Adipose tissue (tissue), 3 donors: ENCODE data around the gene ISOC1. TPM values are rescaled to one million over a fixed set of nuclear protein-coding genes. Genes with fewer than 3 reads are reported as not detected.

Source experiments
- H3K27ac ChIP-seq: one replicate; pipeline ENCODE4 v1.5.1; 2013; ENCODE audit warnings: low read depth, low read length
- WGBS, 3 donors: extraction: QIAGEN DNeasy Blood & Tissue Kit; methylation state at CpG; one replicate each; pipeline ENCODE4 v1.1.7; 2013; 5-methylcytosine and 5-hydroxymethylcytosine counted together
- polyA plus RNA-seq, 3 donors: library from polyadenylated mRNA; stranded (reverse); fragments of 200-250 nt; gene quantifications; one replicate each; pipeline ENCODE4 v1.2.3, GENCODE V29; 2013
- donor health status: healthy with polysubstance abuse.
- donor health status: Bipolar disorder and iron deficiency.
- donor health status: healthy.

The ISOC1 gene
- polyA plus RNA-seq, 3 donors: 16.2 to 39.8 (median 18.0) TPM

- H3K27ac ChIP-seq: no peak overlapping the region
- 81 to 84% (median 81%) methylated on average over 6 of the region's 6 CpGs for WGBS, 3 donors
Measured at GRCh38 chr5:129082225-129083136, 12.1 kb upstream of the ISOC1 start.

- WGBS, 3 donors: 2 to 4% (median 4%) methylated on average over 61 of the region's 61 CpGs
- H3K27ac ChIP-seq: no peak overlapping the region
Measured at GRCh38 chr5:129094924-129095899, 663 bp downstream of the ISOC1 start.

GRCh38 chr5:129096382-129096991 lies 1.9 kb downstream of the ISOC1 start:
- WGBS, 3 donors: 68 to 77% (median 76%) methylated on average over 8 of the region's 8 CpGs
- no peak overlapping the region for H3K27ac ChIP-seq

DNA sequence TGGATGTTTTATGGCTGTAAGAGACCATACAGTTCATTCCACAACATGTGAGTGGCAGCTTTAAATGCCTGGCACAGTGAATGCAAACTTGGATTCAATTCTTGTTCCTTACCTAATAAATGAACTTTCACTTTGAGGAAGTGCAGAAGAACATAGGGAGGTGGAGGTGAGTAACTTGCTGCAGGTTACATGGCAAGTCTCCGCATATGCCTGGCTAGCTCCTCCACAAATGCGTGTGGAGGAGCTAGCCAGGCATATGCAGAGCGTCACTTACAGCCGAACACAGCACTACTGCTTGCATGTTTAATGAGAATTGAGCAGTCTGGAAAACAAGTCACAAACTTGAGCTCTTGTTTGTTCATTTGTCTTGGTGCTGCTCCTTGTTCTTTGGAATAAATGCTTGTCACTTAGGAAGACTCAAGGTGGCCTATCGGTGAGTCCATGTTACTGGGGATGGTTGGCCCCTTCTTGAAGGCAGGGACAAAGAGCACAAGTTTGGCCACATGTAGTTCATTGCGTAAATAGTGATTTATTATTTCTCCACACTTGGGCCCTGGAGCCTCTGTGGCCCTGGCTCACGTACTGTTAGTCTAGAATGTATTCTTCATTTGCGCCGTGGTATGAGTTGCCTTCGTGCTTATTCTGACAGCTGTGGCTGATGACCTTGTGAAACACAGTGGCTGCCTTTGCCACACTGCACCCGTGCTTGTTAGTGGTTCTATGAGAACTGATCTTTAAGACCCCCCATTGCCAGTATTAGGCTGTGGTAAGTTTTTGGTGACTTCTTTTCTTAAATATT lies 3.1 kb downstream of the ISOC1 start:
- WGBS, 3 donors: 70 to 76% (median 75%) methylated on average over 11 of the region's 11 CpGs
- H3K27ac ChIP-seq: no peak overlapping the region

GRCh38 chr5:129098488-129099183 lies 4.1 kb downstream of the ISOC1 start:
- WGBS, 3 donors: 36 to 42% (median 36%) methylated on average over 3 of the region's 3 CpGs
- no peak overlapping the region for H3K27ac ChIP-seq

- no peak overlapping the region for H3K27ac ChIP-seq
- WGBS, 3 donors: 4 to 68% (median 39%) methylated on average over 1 of the region's 1 CpG
Measured at GRCh38 chr5:129099184-129099569, 4.6 kb downstream of the ISOC1 start.

DNA sequence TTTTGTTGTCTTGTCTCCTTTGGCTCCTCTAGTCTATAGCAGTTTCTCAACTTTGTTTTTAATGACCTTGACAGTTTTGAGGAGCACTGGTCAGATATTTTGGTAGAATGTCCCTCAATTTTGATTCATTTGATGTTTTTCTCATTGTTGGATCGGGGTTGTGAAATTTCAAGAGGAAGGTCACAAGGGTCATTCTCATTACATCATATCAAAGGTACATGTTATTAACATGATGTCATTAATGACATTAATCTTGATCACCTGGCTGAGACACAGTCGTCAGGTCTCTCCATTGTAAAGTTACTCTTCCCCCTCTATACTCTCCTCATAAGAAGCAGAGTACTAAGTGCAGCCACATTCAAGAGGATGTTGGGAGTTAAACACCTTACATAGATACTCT lies 7.2 kb downstream of the ISOC1 start:
- WGBS, 3 donors: 74 to 84% (median 81%) methylated on average over 2 of the region's 2 CpGs
- H3K27ac ChIP-seq: no peak overlapping the region

GRCh38 chr5:129103397-129103796 lies 8.8 kb downstream of the ISOC1 start:
- H3K27ac ChIP-seq: no peak overlapping the region

DNA sequence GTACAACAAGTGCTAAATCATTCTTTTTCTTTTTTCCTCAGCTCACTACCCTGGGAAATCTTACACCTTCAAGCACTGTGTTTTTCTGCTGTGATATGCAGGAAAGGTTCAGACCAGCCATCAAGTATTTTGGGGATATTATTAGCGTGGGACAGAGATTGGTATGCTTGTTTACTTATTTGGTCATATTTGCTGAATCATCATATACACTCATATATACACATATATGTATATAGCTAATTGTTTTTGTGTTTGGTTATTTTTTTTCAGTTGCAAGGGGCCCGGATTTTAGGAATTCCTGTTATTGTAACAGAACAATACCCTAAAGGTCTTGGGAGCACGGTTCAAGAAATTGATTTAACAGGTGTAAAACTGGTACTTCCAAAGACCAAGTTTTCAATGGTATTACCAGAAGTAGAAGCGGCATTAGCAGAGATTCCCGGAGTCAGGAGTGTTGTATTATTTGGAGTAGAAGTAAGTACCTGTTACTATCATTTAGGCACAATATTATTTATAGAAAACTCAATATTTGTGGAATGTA lies 10.4 kb downstream of the ISOC1 start:
- H3K27ac ChIP-seq: no peak overlapping the region

GRCh38 chr5:129107637-129108036 lies 13.1 kb downstream of the ISOC1 start:
- no peak overlapping the region for H3K27ac ChIP-seq
- whole genome bisulfite sequencing, 3 donors: 77 to 87% (median 81%) methylated on average over 1 of the region's 1 CpG

More for the DNA sequence above, 10.4 kb downstream of the ISOC1 start:
- whole genome bisulfite sequencing, 3 donors: 80 to 85% (median 85%) methylated on average over 5 of the region's 5 CpGs

GRCh38 chr5:129110742-129111141 lies 16.2 kb downstream of the ISOC1 start:
- H3K27ac ChIP-seq: no peak overlapping the region
- WGBS, 3 donors: 66 to 79% (median 77%) methylated on average over 3 of the region's 3 CpGs

DNA sequence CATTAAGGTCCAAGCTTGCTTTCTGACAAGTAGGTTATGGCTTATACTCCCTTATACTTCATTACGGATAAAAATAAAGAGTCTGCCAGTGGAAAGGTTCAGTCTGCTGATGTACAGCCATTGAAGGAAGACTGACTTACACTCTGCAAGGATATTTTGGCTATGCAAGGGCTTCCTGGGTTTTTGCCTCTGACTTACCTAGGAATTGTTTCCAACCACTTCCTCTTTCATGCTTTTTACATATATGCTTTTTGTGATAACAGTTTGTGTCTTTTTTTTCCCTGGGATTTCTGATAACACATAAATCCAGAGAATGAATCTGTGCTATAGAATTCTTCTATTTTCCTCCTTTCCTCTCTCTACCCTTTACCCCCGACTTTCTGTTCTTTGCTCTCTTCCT lies 16.8 kb downstream of the ISOC1 start:
- WGBS, 3 donors: 75 to 95% (median 75%) methylated on average over 2 of the region's 2 CpGs
- no peak overlapping the region for H3K27ac ChIP-seq

DNA sequence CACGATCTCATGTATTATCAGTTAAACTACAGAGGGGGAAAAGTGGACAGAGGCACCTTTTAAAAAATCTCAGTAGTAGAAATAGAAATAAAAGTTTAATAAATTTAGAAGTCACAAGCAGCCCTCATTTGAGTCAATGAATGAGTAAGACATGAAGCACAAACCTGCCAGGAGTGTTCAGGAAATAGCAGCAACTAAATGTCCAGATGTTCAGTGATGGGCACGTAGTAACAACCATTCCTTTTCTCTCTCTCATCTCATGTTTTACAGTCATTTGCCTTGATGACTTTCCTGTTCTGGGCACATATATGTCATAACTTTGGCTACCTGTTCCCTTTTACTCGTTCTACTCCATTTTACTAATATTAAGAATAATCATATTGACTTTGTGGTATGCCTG lies 17.7 kb downstream of the ISOC1 start:
- WGBS, 3 donors: 86 to 95% (median 90%) methylated on average over 3 of the region's 3 CpGs
- H3K27ac ChIP-seq: no peak overlapping the region

DNA sequence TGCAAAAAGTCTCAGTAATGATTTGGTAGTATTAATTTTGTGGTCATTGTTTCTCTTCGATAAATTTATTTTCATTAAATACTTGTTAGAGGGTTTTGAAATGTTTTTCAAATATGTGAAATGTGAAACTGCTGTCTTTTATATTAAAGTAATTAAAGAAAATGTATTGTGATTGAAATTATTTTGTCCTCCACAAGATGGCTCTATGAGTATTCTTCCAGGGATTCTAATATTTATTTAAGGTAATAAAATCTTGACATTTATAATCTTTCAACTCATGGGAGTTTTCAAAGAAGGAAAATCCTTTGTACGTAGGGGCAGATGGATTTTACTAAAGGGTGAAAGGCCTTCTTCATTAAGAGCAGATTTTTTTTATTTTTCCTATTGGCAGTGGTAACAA lies 19.3 kb downstream of the ISOC1 start:
- no peak overlapping the region for H3K27ac ChIP-seq
- 47 to 68% (median 57%) methylated on average over 2 of the region's 2 CpGs for WGBS, 3 donors

DNA sequence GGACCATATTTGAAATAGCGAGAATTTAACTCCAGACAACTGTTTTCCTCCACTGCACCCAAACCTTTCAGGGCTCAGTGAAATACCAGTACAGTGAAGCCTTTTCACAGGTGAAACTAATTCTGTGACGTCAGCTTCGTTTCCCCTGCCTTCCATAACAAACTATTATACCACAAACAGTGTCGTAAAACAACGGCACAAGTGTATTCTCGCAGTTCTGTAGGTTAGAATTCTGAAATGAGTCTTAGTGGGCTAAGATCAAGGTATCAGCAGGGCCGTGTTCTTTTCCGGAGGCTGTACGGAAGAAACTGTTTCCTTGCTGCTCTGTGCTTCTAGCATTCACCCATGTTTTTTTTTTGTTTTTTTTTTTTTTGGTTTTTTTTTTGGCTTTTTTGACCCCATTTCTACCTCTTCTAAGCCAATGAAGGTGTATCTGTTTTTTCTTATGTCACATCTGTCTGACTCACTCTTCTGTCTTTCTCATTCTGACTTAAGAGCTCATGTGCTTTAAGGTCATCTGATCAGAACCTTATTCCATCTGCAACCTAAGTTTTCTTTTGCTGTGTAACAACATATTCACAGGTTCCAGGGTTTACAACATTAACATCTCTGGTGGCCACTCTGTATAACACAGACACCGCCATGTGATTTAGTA lies 20.1 kb downstream of the ISOC1 start:
- no peak overlapping the region for H3K27ac ChIP-seq
- 93 to 95% (median 95%) methylated on average over 10 of the region's 10 CpGs for WGBS, 3 donors

DNA sequence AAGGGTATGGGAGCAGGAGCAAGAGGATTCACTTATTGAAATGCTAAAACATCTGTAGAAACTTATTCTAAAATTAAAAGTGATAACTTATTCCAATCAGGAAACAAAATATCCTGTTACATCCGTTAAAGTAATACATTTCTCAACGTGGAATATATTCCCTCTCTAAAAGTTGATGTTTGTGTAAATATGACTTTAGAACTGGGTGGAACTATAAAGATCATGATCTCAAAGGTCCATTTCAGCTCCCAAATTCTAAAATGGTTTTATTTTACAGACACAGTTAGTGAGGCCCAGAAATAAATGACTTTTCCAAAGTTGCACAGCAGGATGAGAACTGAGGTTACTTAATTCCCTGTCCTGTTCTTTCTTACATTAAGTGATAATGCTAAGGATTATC lies 21.1 kb downstream of the ISOC1 start:
- no peak overlapping the region for H3K27ac ChIP-seq
- WGBS, 3 donors: 61 to 82% (median 63%) methylated on average over 2 of the region's 2 CpGs

GRCh38 chr5:129116797-129117196 lies 22.2 kb downstream of the ISOC1 start:
- no peak overlapping the region for H3K27ac ChIP-seq
- WGBS, 3 donors: 88 to 99% (median 94%) methylated on average over 3 of the region's 3 CpGs
